GM19099 (cell line): Measurements from ENCODE around the gene NBL1.

Experiments
- POLR2A ChIP-seq: IDR thresholded peaks from 3 replicates; pipeline ENCODE4 v1.6.1; 2011; ENCODE audit warnings: low read depth; ENCODE audit not compliant: insufficient read length; ENCODE audit errors: extremely low read depth

NBL1 gene

GRCh38 chr1:19651141-19651737 lies 7.1 kb downstream of the NBL1 start:
- no peak for TF ChIP-seq POLR2A

- TF ChIP-seq POLR2A, result no peak
Measured at GRCh38 chr1:19654386-19654785, 10.3 kb downstream of the NBL1 start.

- TF ChIP-seq POLR2A, result no peak
Measured at GRCh38 chr1:19654886-19655717, 11.0 kb downstream of the NBL1 start.

GRCh38 chr1:19655718-19656080 lies 11.6 kb downstream of the NBL1 start:
- TF ChIP-seq POLR2A, result no peak

- no peak for TF ChIP-seq POLR2A
Measured at GRCh38 chr1:19656134-19656779, 12.1 kb downstream of the NBL1 start.

- TF ChIP-seq POLR2A, result no peak
Measured at GRCh38 chr1:19656780-19657466, 12.8 kb downstream of the NBL1 start.

GRCh38 chr1:19657511-19657910 lies 13.4 kb downstream of the NBL1 start:
- no peak for TF ChIP-seq POLR2A

- TF ChIP-seq POLR2A, result no peak
Measured at GRCh38 chr1:19658186-19658585, 14.1 kb downstream of the NBL1 start.

- no peak for TF ChIP-seq POLR2A
Measured at GRCh38 chr1:19661721-19662228, 17.7 kb downstream of the NBL1 start.

- TF ChIP-seq POLR2A, result no peak
Measured at GRCh38 chr1:19662313-19662712, 18.2 kb downstream of the NBL1 start.

- no peak for TF ChIP-seq POLR2A
Measured at GRCh38 chr1:19664453-19665185, 20.5 kb downstream of the NBL1 start, which contains the start of gene HTR6. TSS of gene HTR6 (plus strand) at chr1:19664875. CDS start at chr1:19665754, 879 bp downstream.

- no peak for TF ChIP-seq POLR2A
Measured at GRCh38 chr1:19665186-19665495, 21.0 kb downstream of the NBL1 start.

- no peak for TF ChIP-seq POLR2A
Measured at GRCh38 chr1:19665496-19666465, 21.7 kb downstream of the NBL1 start.
